Activated naive CD4-positive, alpha-beta T cell treated with anti-CD3 and anti-CD28 coated beads for 36 hours (primary cell): Measurements from ENCODE around the gene CAMTA1. TPM values are rescaled to one million over a fixed set of nuclear protein-coding genes. Genes with fewer than 3 reads are reported as not detected.
A peak's percentile ranks its signal among the peaks of the same experiment; 100 is the strongest.

Source experiments
- CTCF ChIA-PET: fragments of 350-600 bp; sonication (Branson Sonifier 250); formaldehyde crosslinking; loops from one replicate; lab custom pipeline; 2021; ENCODE audit warnings: antibody characterized with exemption; lab: Charles Lee
- DNase-seq: peaks from one replicate; pipeline ENCODE4 v3.0.0-alpha.2; 2020
- H3K27ac Mint-ChIP-seq: one replicate; pipeline ENCODE4 v1.8.0; 2021; ENCODE audit warnings: mild to moderate bottlenecking, mixed read lengths
- H3K27me3 Mint-ChIP-seq: one replicate; pipeline ENCODE4 v1.8.0; 2021; ENCODE audit warnings: low read depth, mixed read lengths
- H3K36me3 Mint-ChIP-seq: one replicate; pipeline ENCODE4 v1.8.0; 2021; ENCODE audit warnings: low read depth, mixed read lengths
- H3K4me1 Mint-ChIP-seq: one replicate; pipeline ENCODE4 v1.8.0; 2021; ENCODE audit warnings: low read depth, mixed read lengths
- H3K4me3 Mint-ChIP-seq: one replicate; pipeline ENCODE4 v1.8.0; 2021; ENCODE audit warnings: mild to moderate bottlenecking, moderate library complexity, mixed read lengths
- H3K9me3 Mint-ChIP-seq: one replicate; pipeline ENCODE4 v1.8.0; 2021; ENCODE audit warnings: mixed read lengths
- intact Hi-C: fragments of 100-400 bp; cut with micrococcal nuclease; formaldehyde crosslinking; loops from one replicate; pipeline ENCODE4 v1.15.1; 2023
- total RNA-seq, 2 experiments: library from RNA; stranded (reverse); gene quantifications; one replicate each; pipeline ENCODE4 v1.2.3, GENCODE V29; 2021

The CAMTA1 gene
- total RNA-seq, 2 experiments from 2014 or later = 61.5 to 70.9 TPM

GRCh38 chr1:7676274-7676945, 891.2 kb downstream of the CAMTA1 start:
- Mint-ChIP-seq H3K9me3 (no peaks in the 10 kb centered on the region), H3K36me3 (no peaks in the 10 kb centered on the region), H3K27me3 (no peaks in the 10 kb centered on the region), H3K4me3 (no peak overlapping the region), H3K27ac (no peak overlapping the region), H3K4me1 (no peaks in the 10 kb centered on the region)
- CTCF ChIA-PET = interaction anchor here (1.1 to 2.6 kb wide), 3 partner anchors 8 to 76 kb away, joined by 4 to 17 read pairs (median 10); no protein-coding TSS in a partner anchor
- intact Hi-C loops = no loop called here
- DNase-seq = no peak

GRCh38 chr1:7677111-7677510, 891.9 kb downstream of the CAMTA1 start:
- H3K4me3 Mint-ChIP-seq = no peak overlapping the region
- no peaks in the 10 kb centered on the region for H3K4me1 Mint-ChIP-seq
- H3K27ac Mint-ChIP-seq = no peak overlapping the region
- intact Hi-C loops = no loop called here
- H3K36me3 Mint-ChIP-seq = no peaks in the 10 kb centered on the region
- CTCF ChIA-PET = interaction anchor here (1.1 to 7.1 kb wide), 4 partner anchors 9 to 75 kb away, joined by 4 to 42 read pairs (median 14); no protein-coding TSS in a partner anchor
- H3K27me3 Mint-ChIP-seq = no peaks in the 10 kb centered on the region
- no peak for DNase-seq
- no peaks in the 10 kb centered on the region for H3K9me3 Mint-ChIP-seq

- DNase-seq = no peak
- intact Hi-C loops = no loop called here
Observed at GRCh38 chr1:7677815-7678214, 892.6 kb downstream of the CAMTA1 start.

GRCh38 chr1:7678491-7679158, 893.4 kb downstream of the CAMTA1 start:
- H3K36me3 Mint-ChIP-seq = no peaks in the 10 kb centered on the region
- H3K4me1 Mint-ChIP-seq = no peaks in the 10 kb centered on the region
- no peak overlapping the region for H3K27ac Mint-ChIP-seq
- CTCF ChIA-PET = interaction anchor here (1.2 to 7.8 kb wide), 4 partner anchors 11 to 82 kb away, joined by 3 to 62 read pairs (median 24); no protein-coding TSS in a partner anchor
- no peaks in the 10 kb centered on the region for H3K9me3 Mint-ChIP-seq
- H3K27me3 Mint-ChIP-seq = no peaks in the 10 kb centered on the region
- intact Hi-C loops = no loop called here
- H3K4me3 Mint-ChIP-seq = no peak overlapping the region
- no peak for DNase-seq

More at GRCh38 chr1:7677815-7678214, 892.6 kb downstream of the CAMTA1 start:
- no peak overlapping the region for H3K4me3 Mint-ChIP-seq
- no peaks in the 10 kb centered on the region for H3K27me3 Mint-ChIP-seq
- CTCF ChIA-PET = interaction anchor here (2.6 to 7.8 kb wide), 3 partner anchors 10 to 75 kb away, joined by 17 to 62 read pairs (median 42); no protein-coding TSS in a partner anchor
- no peaks in the 10 kb centered on the region for H3K36me3 Mint-ChIP-seq
- H3K4me1 Mint-ChIP-seq = no peaks in the 10 kb centered on the region
- H3K27ac Mint-ChIP-seq = no peak overlapping the region
- no peaks in the 10 kb centered on the region for H3K9me3 Mint-ChIP-seq

GRCh38 chr1:7679159-7679872, 894.1 kb downstream of the CAMTA1 start:
- Mint-ChIP-seq H3K4me1 (no peaks in the 10 kb centered on the region), H3K27me3 (no peaks in the 10 kb centered on the region), H3K27ac (no peak overlapping the region), H3K36me3 (no peaks in the 10 kb centered on the region), H3K4me3 (peak overlapping the region; percentile 34), H3K9me3 (no peaks in the 10 kb centered on the region)
- intact Hi-C loops = no loop called here
- DNase-seq = no peak
- CTCF ChIA-PET = interaction anchor here (1.2 to 7.8 kb wide), 4 partner anchors 12 to 81 kb away, joined by 3 to 62 read pairs (median 24); no protein-coding TSS in a partner anchor

- H3K4me1 Mint-ChIP-seq = no peaks in the 10 kb centered on the region
- H3K27ac Mint-ChIP-seq = no peak overlapping the region
- intact Hi-C loops = no loop called here
- DNase-seq = no peak
- no peaks in the 10 kb centered on the region for H3K27me3 Mint-ChIP-seq
- H3K36me3 Mint-ChIP-seq = no peaks in the 10 kb centered on the region
- H3K4me3 Mint-ChIP-seq = peak overlapping the region; percentile 34
- CTCF ChIA-PET = interaction anchor here (1.2 to 7.8 kb wide), 4 partner anchors 12 to 81 kb away, joined by 3 to 62 read pairs (median 24); no protein-coding TSS in a partner anchor
- no peaks in the 10 kb centered on the region for H3K9me3 Mint-ChIP-seq
Observed at GRCh38 chr1:7679873-7680206, 894.6 kb downstream of the CAMTA1 start.

- Mint-ChIP-seq H3K27me3 (no peaks in the 10 kb centered on the region), H3K9me3 (no peaks in the 10 kb centered on the region), H3K27ac (no peak overlapping the region), H3K4me1 (no peaks in the 10 kb centered on the region), H3K4me3 (peak overlapping the region; percentile 70), H3K36me3 (no peaks in the 10 kb centered on the region)
- CTCF ChIA-PET = interaction anchor here (1.5 to 7.8 kb wide), 3 partner anchors 13 to 80 kb away, joined by 6 to 62 read pairs (median 42); no protein-coding TSS in a partner anchor
- peak; percentile 17 for DNase-seq
- intact Hi-C loops = no loop called here
Observed at GRCh38 chr1:7680207-7680954, 895.1 kb downstream of the CAMTA1 start.

GRCh38 chr1:7680955-7681268, 895.7 kb downstream of the CAMTA1 start:
- Mint-ChIP-seq H3K4me1 (no peaks in the 10 kb centered on the region), H3K4me3 (peak overlapping the region; percentile 65), H3K9me3 (no peaks in the 10 kb centered on the region), H3K27ac (no peak overlapping the region), H3K36me3 (no peaks in the 10 kb centered on the region), H3K27me3 (no peaks in the 10 kb centered on the region)
- DNase-seq = no peak
- intact Hi-C loops = no loop called here
- CTCF ChIA-PET = interaction anchor here (7.1 to 7.8 kb wide), 2 partner anchors 13 to 71 kb away, joined by 42 to 62 read pairs; no protein-coding TSS in a partner anchor

GRCh38 chr1:7681401-7681800, 896.1 kb downstream of the CAMTA1 start:
- Mint-ChIP-seq H3K9me3 (no peaks in the 10 kb centered on the region), H3K27ac (no peak overlapping the region), H3K4me3 (peak overlapping the region; percentile 65), H3K27me3 (no peaks in the 10 kb centered on the region), H3K4me1 (no peaks in the 10 kb centered on the region), H3K36me3 (no peaks in the 10 kb centered on the region)
- CTCF ChIA-PET = interaction anchor here (7.1 to 7.8 kb wide), 2 partner anchors 14 to 71 kb away, joined by 42 to 62 read pairs; no protein-coding TSS in a partner anchor
- intact Hi-C loops = no loop called here
- DNase-seq = no peak

GRCh38 chr1:7683521-7683920, 898.3 kb downstream of the CAMTA1 start:
- intact Hi-C loops = no loop called here

GRCh38 chr1:7684132-7684531, 898.9 kb downstream of the CAMTA1 start:
- no peak overlapping the region for H3K4me3 Mint-ChIP-seq
- no peaks in the 10 kb centered on the region for H3K27me3 Mint-ChIP-seq
- H3K27ac Mint-ChIP-seq = no peak overlapping the region
- no peaks in the 10 kb centered on the region for H3K4me1 Mint-ChIP-seq
- CTCF ChIA-PET = interaction anchor here (7.1 to 7.8 kb wide), 2 partner anchors 17 to 68 kb away, joined by 42 to 62 read pairs; no protein-coding TSS in a partner anchor
- intact Hi-C loops = no loop called here
- no peaks in the 10 kb centered on the region for H3K9me3 Mint-ChIP-seq
- no peak for DNase-seq
- no peaks in the 10 kb centered on the region for H3K36me3 Mint-ChIP-seq

More at GRCh38 chr1:7683521-7683920, 898.3 kb downstream of the CAMTA1 start:
- H3K27ac Mint-ChIP-seq = no peak overlapping the region
- H3K9me3 Mint-ChIP-seq = no peaks in the 10 kb centered on the region
- no peak for DNase-seq
- CTCF ChIA-PET = interaction anchor here (7.1 to 7.8 kb wide), 2 partner anchors 16 to 69 kb away, joined by 42 to 62 read pairs; no protein-coding TSS in a partner anchor
- no peaks in the 10 kb centered on the region for H3K36me3 Mint-ChIP-seq
- no peak overlapping the region for H3K4me3 Mint-ChIP-seq
- H3K4me1 Mint-ChIP-seq = no peaks in the 10 kb centered on the region
- no peaks in the 10 kb centered on the region for H3K27me3 Mint-ChIP-seq
